ENCODE measurements around the gene OPN1SW. TPM values are rescaled to one million over a fixed set of nuclear protein-coding genes. Genes with fewer than 3 reads are reported as not detected.

Gene OPN1SW
- total RNA-seq, 4 donors from 2014 or later = not detected

GRCh38 chr7:128726737-128727072, 48.9 kb downstream of the OPN1SW start:
- H3K9me3 ChIP-seq = no peaks in the 10 kb centered on the region
- H3K36me3 ChIP-seq = no peaks in the 10 kb centered on the region
- DNase-seq (ENCODE audit: low spot score in 2 of 2) = no peak
- no peaks in the 10 kb centered on the region for H3K27me3 ChIP-seq
- no peak overlapping the region for H3K4me3 ChIP-seq
- WGBS = 10% methylated on average over 1 of the region's 1 CpG
- no peaks in the 10 kb centered on the region for H3K4me1 ChIP-seq
- no peak overlapping the region for H3K27ac ChIP-seq
- no peak for TF ChIP-seq POLR2A (IDR thresholded peaks at IDR 0.05)
- TF ChIP-seq EP300 (IDR thresholded peaks at IDR 0.05) = no peak
- TF ChIP-seq CTCF (IDR thresholded peaks at IDR 0.05) = no peak
- TF ChIP-seq POLR2AphosphoS5 (IDR thresholded peaks at IDR 0.05) = no peak

- WGBS = 71% methylated on average over 8 of the region's 8 CpGs
- H3K9me3 ChIP-seq = no peaks in the 10 kb centered on the region
- no peaks in the 10 kb centered on the region for H3K27me3 ChIP-seq
- DNase-seq (ENCODE audit: low spot score in 2 of 2) = no peak
- TF ChIP-seq POLR2A (IDR thresholded peaks at IDR 0.05) = no peak
- no peak for TF ChIP-seq EP300 (IDR thresholded peaks at IDR 0.05)
- no peaks in the 10 kb centered on the region for H3K4me1 ChIP-seq
- no peak overlapping the region for H3K4me3 ChIP-seq
- no peak overlapping the region for H3K27ac ChIP-seq
- H3K36me3 ChIP-seq = no peaks in the 10 kb centered on the region
These were observed 49.4 kb downstream of the OPN1SW start for GRCh38 chr7:128726059-128726736.

- H3K9me3 ChIP-seq = no peaks in the 10 kb centered on the region
- H3K36me3 ChIP-seq = no peaks in the 10 kb centered on the region
- H3K4me3 ChIP-seq = no peak overlapping the region
- H3K27ac ChIP-seq = no peak overlapping the region
- DNase-seq (ENCODE audit: low spot score in 2 of 2) = no peak
- 97% methylated on average over 2 of the region's 2 CpGs for WGBS
- TF ChIP-seq EP300 (IDR thresholded peaks at IDR 0.05) = no peak
- no peak for TF ChIP-seq POLR2A (IDR thresholded peaks at IDR 0.05)
- no peak for TF ChIP-seq POLR2AphosphoS5 (IDR thresholded peaks at IDR 0.05)
- TF ChIP-seq CTCF (IDR thresholded peaks at IDR 0.05) = no peak
- H3K4me1 ChIP-seq = no peaks in the 10 kb centered on the region
- no peaks in the 10 kb centered on the region for H3K27me3 ChIP-seq
These were observed 50.1 kb downstream of the OPN1SW start for GRCh38 chr7:128725531-128725930.

- H3K4me3 ChIP-seq = no peak overlapping the region
These were observed 50.9 kb downstream of the OPN1SW start for GRCh38 chr7:128724743-128725142.

More at GRCh38 chr7:128724743-128725142, 50.9 kb downstream of the OPN1SW start:
- no peak overlapping the region for H3K27ac ChIP-seq
- H3K27me3 ChIP-seq = no peaks in the 10 kb centered on the region
- no peaks in the 10 kb centered on the region for H3K4me1 ChIP-seq
- TF ChIP-seq EP300 (IDR thresholded peaks at IDR 0.05) (no peak), POLR2AphosphoS5 (IDR thresholded peaks at IDR 0.05) (no peak), POLR2A (IDR thresholded peaks at IDR 0.05) (no peak), CTCF (IDR thresholded peaks at IDR 0.05) (no peak)
- H3K36me3 ChIP-seq = no peaks in the 10 kb centered on the region
- H3K9me3 ChIP-seq = no peaks in the 10 kb centered on the region
- no peak for DNase-seq (ENCODE audit: low spot score in 2 of 2)
- WGBS = 92% methylated on average over 5 of the region's 5 CpGs

Other genes with a start within 250 kb of the OPN1SW start
- gene GARIN1A, start 103.5 kb downstream of the OPN1SW start, total RNA-seq = 1 to 10 TPM in 3 of 4 donors, under 1 TPM in 1; 0.42 to 3.5 (median 1.3) TPM
- gene CALU, start 36.4 kb downstream of the OPN1SW start, total RNA-seq = 10 to 100 TPM; 32.4 to 44.1 (median 36.7) TPM
- gene CCDC136, start 16.2 kb upstream of the OPN1SW start, total RNA-seq = 1 to 10 TPM in 3 of 4 donors, under 1 TPM in 1; 0.95 to 4.8 (median 2.1) TPM
- 1 to 10 TPM; 3.8 to 5.1 (median 4.3) TPM for gene FLNC, start 54.6 kb upstream of the OPN1SW start, total RNA-seq
- gene ATP6V1F, start 87.1 kb upstream of the OPN1SW start, total RNA-seq = 100 to 1,000 TPM in 3 of 4 donors, 10 to 100 TPM in 1; 78.4 to 165 (median 148) TPM
- gene KCP, start 134.9 kb upstream of the OPN1SW start, total RNA-seq = under 1 TPM; 0.17 to 0.57 (median 0.36) TPM
- gene IRF5, start 162.1 kb upstream of the OPN1SW start, total RNA-seq = 10 to 100 TPM in 3 of 4 donors, 1 to 10 TPM in 1; 8.9 to 22.8 (median 18.6) TPM